HCT116 (cell line): ENCODE measurements around the gene MEP1B.

ENCODE experiments used
- CEBPB ChIP-seq: IDR thresholded peaks from 2 replicates; pipeline ENCODE4 v1.6.1; 2012; ENCODE audit warnings: low read depth
- CTCF ChIP-seq, 3 experiments: fragments of 200-600 bp in 1 of 3; sonication (generic) in 1 of 3; IDR thresholded peaks in 2 of 3; conservative IDR thresholded peaks in 1 of 3; 2 replicates each; pipeline ENCODE4 v1.5.1; 2012 to 2017; ENCODE audit warnings: low read depth in 2 of 3, low read length in 2 of 3, antibody characterized with exemption in 1 of 3, borderline replicate concordance in 1 of 3, control low read depth in 1 of 3, mild to moderate bottlenecking in 1 of 3, mixed read lengths in 1 of 3, mixed run types in 1 of 3, moderate library complexity in 1 of 3; ENCODE audit not compliant: insufficient read depth in 1 of 3
- EZH2 ChIP-seq: fragments of 200-600 bp; sonication (generic); IDR thresholded peaks from 2 replicates; pipeline ENCODE4 v1.6.1; 2017; ENCODE audit warnings: antibody characterized with exemption, mixed run types
- EZH2phosphoT487 ChIP-seq: fragments of 200-600 bp; IDR thresholded peaks from 2 replicates; pipeline ENCODE4 v1.6.1; 2018; ENCODE audit warnings: antibody characterized with exemption, borderline replicate concordance
- JUND ChIP-seq: IDR thresholded peaks from 2 replicates; pipeline ENCODE4 v1.6.1; 2012
- POLR2A ChIP-seq: IDR thresholded peaks from 2 replicates; pipeline ENCODE4 v1.7.0; 2011; ENCODE audit warnings: borderline replicate concordance; ENCODE audit not compliant: insufficient read depth, insufficient read length; ENCODE audit errors: extremely low read depth
- POLR2AphosphoS5 ChIP-seq: IDR thresholded peaks from 2 replicates; pipeline ENCODE4 v1.6.1; 2011; ENCODE audit warnings: mild to moderate bottlenecking, low read depth, low read length, moderate library complexity
- RAD21 ChIP-seq: IDR thresholded peaks from 2 replicates; pipeline ENCODE4 v1.6.1; 2012; ENCODE audit warnings: low read depth, mild to moderate bottlenecking
- REST ChIP-seq: IDR thresholded peaks from 2 replicates; pipeline ENCODE4 v1.6.1; 2012; ENCODE audit warnings: low read depth
- SIN3A ChIP-seq: IDR thresholded peaks from 2 replicates; pipeline ENCODE4 v1.6.1; 2012; ENCODE audit warnings: low read depth
- YY1 ChIP-seq: IDR thresholded peaks from 2 replicates; pipeline ENCODE4 v1.6.1; 2011; ENCODE audit warnings: low read length, low read depth, moderate library complexity, mild to moderate bottlenecking; ENCODE audit not compliant: insufficient replicate concordance; ENCODE audit errors: extremely low read depth
- ZBTB33 ChIP-seq: IDR thresholded peaks from 2 replicates; pipeline ENCODE4 v1.6.1; 2011; ENCODE audit warnings: mild to moderate bottlenecking, low read length, moderate library complexity; ENCODE audit not compliant: insufficient replicate concordance; ENCODE audit errors: extremely low read depth

GRCh38 chr18:32249147-32249929 lies 59.5 kb downstream of the MEP1B start:
- TF ChIP-seq POLR2AphosphoS5 (no peak), CTCF (IDR thresholded peaks at IDR 0.05 in 2 of 3, conservative IDR thresholded peaks at IDR 0.05 in 1 of 3; ENCODE audit: borderline replicate concordance in 1 of 3, insufficient read depth in 1 of 3, low read depth in 2 of 3, low read length in 2 of 3) (no peak), RAD21 (no peak), EZH2phosphoT487 (no peak), YY1 (no peak), POLR2A (no peak), ZBTB33 (no peak), EZH2 (no peak), CEBPB (no peak), SIN3A (no peak), REST (no peak), JUND (no peak)
